GM12872 (cell line): ENCODE measurements around the gene BABAM1.
A peak's percentile ranks its signal among the peaks of the same experiment; 100 is the strongest.

ENCODE experiments used
- TF ChIP-seq, protein P1 (sequence below): IDR thresholded peaks from 3 replicates; pipeline ENCODE4 v1.5.1; 2011; ENCODE audit warnings: low read depth, mild to moderate bottlenecking, low read length, moderate library complexity; ENCODE audit not compliant: insufficient read depth

Gene BABAM1

DNA sequence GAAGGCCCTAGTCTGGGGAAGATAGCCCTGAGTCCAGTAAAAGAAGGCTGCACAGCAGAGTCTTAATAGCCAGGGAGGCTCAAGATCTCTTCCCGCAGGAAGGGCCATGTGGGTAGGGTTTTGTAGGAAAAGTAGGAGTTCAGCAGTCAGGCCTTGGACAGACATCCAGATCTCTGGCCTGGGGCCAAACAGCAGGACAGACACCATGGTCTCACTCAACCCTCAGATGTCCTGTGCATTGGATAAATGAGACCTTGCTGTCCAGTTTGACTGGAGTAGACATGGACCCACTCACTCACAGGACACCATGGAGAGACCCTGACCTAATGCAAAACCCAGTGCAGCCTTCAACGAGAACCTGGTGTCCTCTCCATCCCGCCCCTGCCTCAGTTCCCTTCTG, 37.4 kb upstream of the BABAM1 start:
- TF ChIP-seq, protein P1, sequence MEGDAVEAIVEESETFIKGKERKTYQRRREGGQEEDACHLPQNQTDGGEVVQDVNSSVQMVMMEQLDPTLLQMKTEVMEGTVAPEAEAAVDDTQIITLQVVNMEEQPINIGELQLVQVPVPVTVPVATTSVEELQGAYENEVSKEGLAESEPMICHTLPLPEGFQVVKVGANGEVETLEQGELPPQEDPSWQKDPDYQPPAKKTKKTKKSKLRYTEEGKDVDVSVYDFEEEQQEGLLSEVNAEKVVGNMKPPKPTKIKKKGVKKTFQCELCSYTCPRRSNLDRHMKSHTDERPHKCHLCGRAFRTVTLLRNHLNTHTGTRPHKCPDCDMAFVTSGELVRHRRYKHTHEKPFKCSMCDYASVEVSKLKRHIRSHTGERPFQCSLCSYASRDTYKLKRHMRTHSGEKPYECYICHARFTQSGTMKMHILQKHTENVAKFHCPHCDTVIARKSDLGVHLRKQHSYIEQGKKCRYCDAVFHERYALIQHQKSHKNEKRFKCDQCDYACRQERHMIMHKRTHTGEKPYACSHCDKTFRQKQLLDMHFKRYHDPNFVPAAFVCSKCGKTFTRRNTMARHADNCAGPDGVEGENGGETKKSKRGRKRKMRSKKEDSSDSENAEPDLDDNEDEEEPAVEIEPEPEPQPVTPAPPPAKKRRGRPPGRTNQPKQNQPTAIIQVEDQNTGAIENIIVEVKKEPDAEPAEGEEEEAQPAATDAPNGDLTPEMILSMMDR: no peak

DNA sequence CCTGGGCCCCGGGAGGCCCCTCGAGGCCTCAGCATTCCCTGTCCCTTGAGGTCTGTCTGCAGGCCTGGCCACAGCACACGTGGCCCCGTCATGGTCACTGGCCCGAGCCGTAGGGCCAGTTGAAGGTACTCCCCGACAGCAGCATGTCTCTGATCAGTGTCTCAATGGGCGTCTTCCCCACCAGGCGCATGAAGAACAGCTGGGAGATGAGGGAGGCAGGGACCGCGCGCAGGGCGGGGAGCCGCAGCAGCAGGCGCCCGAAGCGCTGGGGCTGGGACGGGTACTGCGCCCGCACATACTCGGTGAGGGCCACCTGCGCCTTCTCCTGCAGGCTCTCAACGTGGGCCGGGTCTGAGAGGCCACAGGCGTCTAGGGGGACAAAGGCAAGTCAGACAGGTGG, 35.0 kb upstream of the BABAM1 start:
- TF ChIP-seq, protein P1: no peak

DNA sequence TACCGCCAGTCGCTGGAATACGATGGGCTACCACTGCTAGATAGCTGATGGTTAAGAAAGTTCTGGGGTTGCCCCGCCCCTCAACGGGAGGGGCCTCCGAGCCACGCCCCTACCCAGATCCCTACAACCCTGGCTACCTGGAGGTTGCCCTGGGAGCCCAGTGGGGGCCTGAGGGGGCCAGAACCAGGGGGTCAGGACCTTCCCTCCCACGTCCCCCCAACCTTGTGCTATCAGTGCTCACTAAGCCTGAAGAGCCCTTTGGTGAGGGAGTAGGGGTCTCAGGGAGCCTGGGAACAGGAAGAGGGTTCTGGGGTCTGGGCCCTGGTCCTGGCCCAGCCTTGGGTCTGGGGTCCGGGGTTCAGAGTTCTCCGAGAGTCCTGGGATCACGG, 32.3 kb upstream of the BABAM1 start:
- TF ChIP-seq, protein P1: no peak

DNA sequence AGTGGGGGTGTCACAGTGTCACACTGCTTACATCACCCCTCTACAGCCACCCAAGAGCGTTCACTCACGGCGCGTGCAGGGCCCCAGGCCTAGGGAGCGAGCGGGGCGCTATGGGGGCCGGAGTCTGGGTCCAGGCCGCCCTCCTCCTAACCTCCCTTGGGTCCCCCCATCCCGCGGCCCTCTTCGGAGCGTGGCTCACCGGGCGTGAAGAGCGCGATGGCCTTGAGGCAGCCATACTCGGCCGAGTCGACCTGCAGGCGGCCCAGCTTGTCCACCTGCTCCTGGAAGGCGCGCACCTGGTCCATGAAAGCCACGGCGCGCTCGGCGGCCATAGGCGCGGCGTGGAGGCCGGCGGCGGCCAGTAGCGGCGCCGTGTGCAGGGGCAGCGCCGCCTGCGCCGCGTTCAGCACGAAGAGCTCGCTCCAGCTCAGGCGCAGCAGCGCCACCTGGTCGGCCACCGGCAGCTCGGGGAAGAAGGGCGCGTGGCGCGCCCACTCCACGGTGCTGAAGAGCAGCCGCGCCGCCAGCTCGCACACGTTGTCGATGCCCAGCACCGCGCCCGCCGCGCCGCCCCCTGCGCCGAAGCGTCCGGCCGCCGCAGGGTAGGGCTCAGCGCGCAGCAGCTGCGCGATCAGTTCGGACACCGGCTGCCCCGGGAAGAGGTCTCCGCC, 31.8 kb upstream of the BABAM1 start:
- TF ChIP-seq, protein P1: peak; percentile 70

DNA sequence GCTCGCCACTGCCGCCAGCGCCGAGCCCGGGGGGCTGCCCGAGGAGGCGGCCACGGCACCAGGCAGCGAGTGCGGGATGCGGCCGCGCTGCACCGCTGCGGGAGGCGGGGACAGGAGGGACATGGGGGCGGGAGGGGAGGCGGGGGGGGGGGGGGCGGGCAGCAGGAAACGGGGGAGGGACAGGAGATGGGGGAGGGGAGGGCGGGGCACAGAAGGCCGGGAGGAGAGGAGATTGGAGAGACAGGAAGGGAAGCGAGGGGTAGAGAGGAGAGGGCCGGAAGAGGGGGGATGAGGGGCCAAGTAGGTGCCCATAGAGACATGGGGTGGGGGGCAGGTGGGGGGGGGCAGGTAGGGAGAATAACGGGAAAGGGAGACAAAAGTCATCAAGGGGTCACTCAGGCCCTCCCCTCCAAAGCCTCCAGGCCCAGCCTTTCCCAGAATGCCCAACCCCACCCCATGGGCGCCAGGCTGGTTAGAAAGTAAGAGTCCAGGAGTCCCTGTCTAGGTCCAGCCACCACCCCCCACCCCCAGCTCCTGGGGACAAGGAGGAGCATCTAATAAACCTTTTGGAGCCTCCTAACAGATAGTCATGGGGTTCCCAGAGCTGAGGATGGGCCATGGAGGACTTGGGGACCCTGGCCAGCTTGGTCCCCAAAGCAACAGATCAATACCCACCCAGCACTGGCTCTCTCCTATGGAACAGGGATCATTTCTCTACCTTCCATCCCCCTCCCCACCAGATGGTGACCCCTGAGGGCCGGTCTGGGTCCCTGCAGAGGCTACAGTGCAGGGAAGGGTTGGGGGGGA, 31.1 kb upstream of the BABAM1 start:
- TF ChIP-seq, protein P1: no peak

DNA sequence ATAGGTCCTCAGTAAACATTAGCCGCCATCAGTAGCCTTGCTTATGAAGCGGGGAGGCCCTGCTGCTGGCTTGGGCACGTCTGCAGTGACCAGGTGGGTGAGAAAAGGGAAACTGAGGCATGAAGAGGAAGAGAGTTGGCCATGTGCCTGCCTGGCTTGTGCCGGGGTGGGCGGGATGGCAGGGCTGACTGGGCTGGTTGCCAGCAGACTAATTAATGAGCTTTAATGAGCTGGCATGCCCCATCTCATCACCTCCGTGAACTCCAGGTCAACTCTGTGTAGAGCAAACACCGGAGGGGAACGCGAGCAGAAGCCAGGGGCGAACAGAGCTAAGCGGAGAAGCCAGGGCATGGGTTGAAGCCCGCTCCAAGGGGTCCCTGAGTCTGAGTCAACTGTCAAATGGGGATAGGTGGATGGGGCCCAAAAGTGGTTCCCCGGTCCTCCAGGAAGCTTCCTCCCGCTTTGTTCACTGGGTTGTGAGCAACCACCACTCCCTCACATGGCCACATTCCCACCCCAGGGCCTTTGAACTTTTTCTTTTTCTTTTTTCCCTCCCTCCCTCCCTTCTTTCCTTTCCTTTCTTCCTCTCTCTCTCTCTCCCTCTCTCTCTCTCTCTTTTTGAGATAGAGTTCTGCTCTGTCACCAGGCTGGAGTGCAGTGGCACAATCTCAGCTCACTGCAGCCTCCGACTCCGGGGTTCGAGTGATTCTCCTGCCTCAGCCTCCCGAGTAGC, 30.3 kb upstream of the BABAM1 start:
- TF ChIP-seq, protein P1: no peak
